ENCODE data around the gene PRMT2. TPM values are rescaled to one million over a fixed set of nuclear protein-coding genes. Genes with fewer than 3 reads are reported as not detected.
"Not testable (repeated sequence)": the region's sequence is repeated elsewhere in the genome, so short reads cannot be mapped to it uniquely, and the experiment has no call there.

Gene PRMT2
- total RNA-seq, 2 donors from 2014 or later, result 77.9 to 108 TPM

- no peak for TF ChIP-seq POLR2A (IDR thresholded peaks at IDR 0.05)
- TF ChIP-seq POLR2AphosphoS5 (IDR thresholded peaks at IDR 0.05), result no peak
- TF ChIP-seq, protein P1, sequence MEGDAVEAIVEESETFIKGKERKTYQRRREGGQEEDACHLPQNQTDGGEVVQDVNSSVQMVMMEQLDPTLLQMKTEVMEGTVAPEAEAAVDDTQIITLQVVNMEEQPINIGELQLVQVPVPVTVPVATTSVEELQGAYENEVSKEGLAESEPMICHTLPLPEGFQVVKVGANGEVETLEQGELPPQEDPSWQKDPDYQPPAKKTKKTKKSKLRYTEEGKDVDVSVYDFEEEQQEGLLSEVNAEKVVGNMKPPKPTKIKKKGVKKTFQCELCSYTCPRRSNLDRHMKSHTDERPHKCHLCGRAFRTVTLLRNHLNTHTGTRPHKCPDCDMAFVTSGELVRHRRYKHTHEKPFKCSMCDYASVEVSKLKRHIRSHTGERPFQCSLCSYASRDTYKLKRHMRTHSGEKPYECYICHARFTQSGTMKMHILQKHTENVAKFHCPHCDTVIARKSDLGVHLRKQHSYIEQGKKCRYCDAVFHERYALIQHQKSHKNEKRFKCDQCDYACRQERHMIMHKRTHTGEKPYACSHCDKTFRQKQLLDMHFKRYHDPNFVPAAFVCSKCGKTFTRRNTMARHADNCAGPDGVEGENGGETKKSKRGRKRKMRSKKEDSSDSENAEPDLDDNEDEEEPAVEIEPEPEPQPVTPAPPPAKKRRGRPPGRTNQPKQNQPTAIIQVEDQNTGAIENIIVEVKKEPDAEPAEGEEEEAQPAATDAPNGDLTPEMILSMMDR (IDR thresholded peaks at IDR 0.05), result no peak
- DNase-seq (ENCODE audit: low spot score), result no peak
- no peaks in the 10 kb centered on the region for H3K27me3 ChIP-seq (replicated peaks; ENCODE audit: insufficient read depth)
- H3K9me3 ChIP-seq, result no peaks in the 10 kb centered on the region
- no peak overlapping the region for H3K4me3 ChIP-seq
- intact Hi-C loops (cut with DNase I), result no loop called here
- H3K27ac ChIP-seq, result no peak overlapping the region
- no peaks in the 10 kb centered on the region for H3K4me1 ChIP-seq (replicated peaks)
- WGBS, result 82% methylated on average over 6 of the region's 6 CpGs
- no peaks in the 10 kb centered on the region for H3K36me3 ChIP-seq
These were observed 8.4 kb upstream of the PRMT2 start for GRCh38 chr21:46626975-46627501.

- no peaks in the 10 kb centered on the region for H3K9me3 ChIP-seq
- no peak for DNase-seq (ENCODE audit: low spot score)
- intact Hi-C loops (cut with DNase I), result no loop called here
- WGBS, result 81% methylated on average over 4 of the region's 4 CpGs
- TF ChIP-seq POLR2AphosphoS5 (IDR thresholded peaks at IDR 0.05) (no peak), POLR2A (IDR thresholded peaks at IDR 0.05) (no peak)
- TF ChIP-seq, protein P1 (IDR thresholded peaks at IDR 0.05), result no peak
- H3K27ac ChIP-seq, result no peak overlapping the region
- H3K27me3 ChIP-seq (replicated peaks; ENCODE audit: insufficient read depth), result no peaks in the 10 kb centered on the region
- H3K36me3 ChIP-seq, result no peaks in the 10 kb centered on the region
- no peaks in the 10 kb centered on the region for H3K4me1 ChIP-seq (replicated peaks)
- no peak overlapping the region for H3K4me3 ChIP-seq
These were observed 7.7 kb upstream of the PRMT2 start for GRCh38 chr21:46627726-46628125.

GRCh38 chr21:46628868-46629267 is 6.6 kb upstream of the PRMT2 start:
- no peaks in the 10 kb centered on the region for H3K27me3 ChIP-seq (replicated peaks; ENCODE audit: insufficient read depth)
- TF ChIP-seq, protein P1 (IDR thresholded peaks at IDR 0.05), result no peak
- TF ChIP-seq POLR2A (IDR thresholded peaks at IDR 0.05), result no peak
- H3K4me3 ChIP-seq, result no peak overlapping the region
- H3K27ac ChIP-seq, result no peak overlapping the region
- no peaks in the 10 kb centered on the region for H3K36me3 ChIP-seq
- no peaks in the 10 kb centered on the region for H3K9me3 ChIP-seq
- intact Hi-C loops (cut with DNase I), result no loop called here
- no peak for DNase-seq (ENCODE audit: low spot score)
- no peaks in the 10 kb centered on the region for H3K4me1 ChIP-seq (replicated peaks)
- WGBS, result 78% methylated on average over 6 of the region's 6 CpGs

- H3K27ac ChIP-seq; H3K4me3 ChIP-seq; H3K9me3 ChIP-seq; H3K4me1 ChIP-seq (replicated peaks); H3K36me3 ChIP-seq; intact Hi-C loops (cut with DNase I); DNase-seq (ENCODE audit: low spot score); H3K27me3 ChIP-seq (replicated peaks; ENCODE audit: insufficient read depth): not testable (repeated sequence)
- 88% methylated on average over 2 of the region's 2 CpGs for WGBS
These were observed 4.6 kb upstream of the PRMT2 start for GRCh38 chr21:46630915-46631314.

DNA sequence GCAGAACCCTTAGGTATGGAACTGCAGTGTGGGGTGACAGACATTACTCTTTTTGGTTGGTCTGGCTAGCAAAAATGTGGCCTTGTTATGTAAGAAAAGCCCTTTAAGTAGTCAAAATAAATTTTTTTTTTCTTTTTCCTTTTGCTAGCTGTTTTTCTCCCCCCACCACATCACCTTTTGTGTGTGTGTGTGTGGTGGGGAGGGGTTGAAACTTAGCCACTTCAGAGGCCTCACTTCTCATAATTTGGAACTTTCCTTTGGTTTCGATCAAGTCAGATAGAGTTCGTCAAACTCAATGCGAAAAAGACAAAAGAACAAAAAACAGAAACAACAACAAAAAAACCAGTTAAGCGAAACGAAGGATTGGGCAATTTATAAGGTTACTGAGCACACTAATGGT is 1.9 kb upstream of the PRMT2 start:
- 91% methylated on average over 5 of the region's 5 CpGs for WGBS
- no peaks in the 10 kb centered on the region for H3K36me3 ChIP-seq
- H3K4me3 ChIP-seq, result no peak overlapping the region
- no peaks in the 10 kb centered on the region for H3K27me3 ChIP-seq (replicated peaks; ENCODE audit: insufficient read depth)
- DNase-seq (ENCODE audit: low spot score), result no peak
- H3K4me1 ChIP-seq (replicated peaks), result peaks cover 4% of the 10 kb centered on the region
- intact Hi-C loops (cut with DNase I), result no loop called here
- no peaks in the 10 kb centered on the region for H3K9me3 ChIP-seq
- TF ChIP-seq POLR2AphosphoS5 (IDR thresholded peaks at IDR 0.05) (no peak), POLR2A (IDR thresholded peaks at IDR 0.05) (no peak)
- TF ChIP-seq, protein P1 (IDR thresholded peaks at IDR 0.05), result no peak
- no peak overlapping the region for H3K27ac ChIP-seq

All from prostate gland (tissue), 2 donors.